HL-60/S4 treated with retinoic acid at 250 ng/mL for 4 days and 3 days (cell line): Measurements from ENCODE around the gene UNC5A.
"Not testable (repeated sequence)": the region's sequence is repeated elsewhere in the genome, so short reads cannot be mapped to it uniquely, and the experiment has no call there.

Source experiments
- in situ Hi-C: fragments of 300-500 bp; cut with MboI; formaldehyde crosslinking; loops from 2 replicates; pipeline ENCODE4 v1.7.0; 2022; ENCODE audit warnings: low sequenced_read_pairs

The UNC5A gene

DNA sequence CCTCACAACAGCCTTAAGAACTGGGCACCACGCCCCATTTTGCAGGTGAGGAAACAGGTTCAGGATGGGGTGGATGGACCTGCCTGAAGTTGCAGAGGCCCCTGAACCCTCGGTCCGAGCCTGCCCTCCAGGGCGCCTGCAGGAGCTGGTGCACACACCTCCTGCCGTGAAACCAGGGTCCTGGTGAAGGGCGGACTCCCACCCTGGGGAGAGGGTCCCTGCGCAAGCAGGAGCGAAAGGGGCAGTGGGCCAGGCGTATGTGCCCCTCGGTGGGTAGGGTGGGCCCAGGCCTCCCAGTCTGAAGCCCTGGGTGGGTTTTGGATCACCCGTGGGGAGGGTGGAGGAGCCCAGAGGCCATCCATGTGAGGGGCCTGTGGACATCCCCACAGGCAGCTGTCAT lies 50.9 kb downstream of the UNC5A start:
- in situ Hi-C loops, result no loop called here

- in situ Hi-C loops, result no loop called here
Measured at GRCh38 chr5:176862330-176862995, 52.1 kb downstream of the UNC5A start.

GRCh38 chr5:176863041-176863764 lies 52.8 kb downstream of the UNC5A start:
- in situ Hi-C loops, result no loop called here

GRCh38 chr5:176863765-176864098 lies 53.4 kb downstream of the UNC5A start:
- in situ Hi-C loops, result no loop called here

DNA sequence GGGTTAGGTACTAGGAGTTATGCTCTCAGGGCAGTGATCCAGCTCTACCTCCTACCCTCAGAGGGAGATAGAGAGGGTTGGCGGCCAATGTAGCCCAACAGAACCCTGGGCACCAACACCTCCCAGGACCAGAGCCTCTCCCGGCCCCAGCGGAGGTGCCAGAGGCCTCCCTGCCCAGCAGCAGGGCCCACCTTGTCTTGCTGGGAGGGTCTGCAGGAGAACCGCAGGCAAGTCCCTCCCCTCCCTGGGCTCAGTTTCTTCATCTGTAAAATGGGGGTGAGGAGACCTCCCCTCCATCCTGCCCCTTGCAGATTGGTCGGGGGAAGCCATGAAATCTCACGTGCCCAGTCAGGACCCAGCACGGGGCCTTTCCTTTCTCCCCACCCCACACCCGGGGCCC lies 54.4 kb downstream of the UNC5A start:
- in situ Hi-C loops, result no loop called here

GRCh38 chr5:176865964-176866363 lies 55.6 kb downstream of the UNC5A start:
- in situ Hi-C loops, result no loop called here

DNA sequence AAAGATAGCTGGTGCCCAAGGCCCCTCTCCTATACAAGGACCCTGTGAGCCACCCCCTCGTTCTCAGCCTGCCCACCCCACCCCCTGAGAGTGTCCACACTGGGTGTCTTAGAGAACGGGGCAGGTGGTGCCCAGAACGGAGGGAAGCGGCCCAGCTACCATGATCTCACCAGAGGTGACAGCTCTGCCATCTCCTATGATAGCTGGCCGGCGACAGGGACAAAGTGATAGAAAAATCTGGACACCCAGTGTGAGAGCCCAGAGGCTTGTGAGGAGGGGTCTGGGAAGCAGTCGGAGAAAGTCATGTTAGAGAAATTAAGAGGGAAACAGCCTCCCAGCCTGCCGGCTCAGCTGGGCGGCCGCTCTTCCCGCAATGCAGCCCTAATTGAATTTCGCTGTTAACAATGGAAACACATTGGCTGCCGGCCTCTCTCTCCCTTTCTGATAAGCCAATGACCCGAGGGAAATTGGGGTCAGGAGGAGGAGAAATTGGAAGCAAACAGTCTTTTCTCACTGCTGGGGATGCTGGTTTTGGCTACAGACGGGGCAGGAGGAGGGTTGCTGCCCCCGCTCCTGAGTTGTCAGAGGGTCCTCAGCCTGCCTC lies 56.5 kb downstream of the UNC5A start:
- in situ Hi-C loops, result no loop called here

DNA sequence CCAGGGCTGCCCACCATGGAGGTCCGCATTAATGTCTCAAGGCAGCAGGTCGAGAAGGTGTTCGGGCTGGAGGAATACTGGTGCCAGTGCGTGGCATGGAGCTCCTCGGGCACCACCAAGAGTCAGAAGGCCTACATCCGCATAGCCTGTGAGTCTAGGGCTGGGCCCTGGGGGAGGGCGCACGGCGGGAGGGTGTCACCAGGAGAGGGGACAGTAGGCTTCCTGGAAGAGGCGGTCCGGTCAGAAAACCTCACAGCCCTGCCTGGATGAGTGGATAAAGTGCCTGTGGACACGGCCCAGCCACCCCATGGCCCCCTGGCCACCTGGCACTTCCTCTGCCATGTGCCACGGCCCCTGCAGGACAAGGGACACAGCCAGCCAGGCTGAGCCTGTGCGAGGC lies 57.8 kb downstream of the UNC5A start:
- in situ Hi-C loops, result no loop called here

- in situ Hi-C loops, result no loop called here
Measured at GRCh38 chr5:176868731-176869130, 58.4 kb downstream of the UNC5A start.

- in situ Hi-C loops, result no loop called here
Measured at GRCh38 chr5:176869501-176870109, 59.2 kb downstream of the UNC5A start.

DNA sequence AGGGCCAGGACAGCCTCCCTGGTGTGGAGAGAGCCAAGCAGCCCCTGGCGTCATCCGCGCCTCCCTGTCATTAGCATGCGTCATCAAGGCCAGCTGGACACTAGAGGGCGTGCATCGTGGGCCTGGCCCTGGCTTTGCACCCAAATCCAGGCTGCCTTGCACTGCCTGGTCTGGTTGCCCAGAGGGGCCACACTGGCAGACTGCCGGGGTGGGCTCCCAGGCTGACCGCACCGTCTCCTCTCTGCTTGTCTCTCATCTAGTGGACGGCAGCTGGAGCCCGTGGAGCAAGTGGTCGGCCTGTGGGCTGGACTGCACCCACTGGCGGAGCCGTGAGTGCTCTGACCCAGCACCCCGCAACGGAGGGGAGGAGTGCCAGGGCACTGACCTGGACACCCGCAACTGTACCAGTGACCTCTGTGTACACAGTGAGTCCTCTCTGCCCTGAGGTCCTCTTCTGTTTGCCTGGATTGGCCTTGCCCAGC lies 59.8 kb downstream of the UNC5A start:
- in situ Hi-C loops, result no loop called here

GRCh38 chr5:176870644-176871043 lies 60.3 kb downstream of the UNC5A start:
- in situ Hi-C loops, result not testable (repeated sequence)

- in situ Hi-C loops, result not testable (repeated sequence)
Measured at GRCh38 chr5:176872586-176872985, 62.2 kb downstream of the UNC5A start.

GRCh38 chr5:176873011-176873410 lies 62.7 kb downstream of the UNC5A start:
- in situ Hi-C loops, result not testable (repeated sequence)

GRCh38 chr5:176873541-176874172 lies 63.3 kb downstream of the UNC5A start:
- in situ Hi-C loops, result no loop called here

DNA sequence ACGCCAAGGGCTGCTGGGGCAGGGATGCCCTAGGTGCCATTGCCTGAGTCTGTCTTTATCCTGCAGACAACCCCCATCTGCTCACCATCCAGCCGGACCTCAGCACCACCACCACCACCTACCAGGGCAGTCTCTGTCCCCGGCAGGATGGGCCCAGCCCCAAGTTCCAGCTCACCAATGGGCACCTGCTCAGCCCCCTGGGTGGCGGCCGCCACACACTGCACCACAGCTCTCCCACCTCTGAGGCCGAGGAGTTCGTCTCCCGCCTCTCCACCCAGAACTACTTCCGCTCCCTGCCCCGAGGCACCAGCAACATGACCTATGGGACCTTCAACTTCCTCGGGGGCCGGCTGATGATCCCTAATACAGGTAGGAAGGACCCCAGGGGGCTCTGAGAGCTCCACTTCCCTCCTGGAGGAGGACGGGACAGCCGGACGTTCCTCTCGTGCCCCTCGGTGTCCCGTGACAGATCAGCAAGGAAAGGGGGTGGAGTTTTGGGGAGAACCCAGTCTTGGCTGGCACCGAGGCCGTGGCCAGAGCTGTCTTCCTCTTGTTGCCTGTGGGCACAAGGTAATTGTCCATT lies 63.9 kb downstream of the UNC5A start:
- in situ Hi-C loops, result no loop called here

DNA sequence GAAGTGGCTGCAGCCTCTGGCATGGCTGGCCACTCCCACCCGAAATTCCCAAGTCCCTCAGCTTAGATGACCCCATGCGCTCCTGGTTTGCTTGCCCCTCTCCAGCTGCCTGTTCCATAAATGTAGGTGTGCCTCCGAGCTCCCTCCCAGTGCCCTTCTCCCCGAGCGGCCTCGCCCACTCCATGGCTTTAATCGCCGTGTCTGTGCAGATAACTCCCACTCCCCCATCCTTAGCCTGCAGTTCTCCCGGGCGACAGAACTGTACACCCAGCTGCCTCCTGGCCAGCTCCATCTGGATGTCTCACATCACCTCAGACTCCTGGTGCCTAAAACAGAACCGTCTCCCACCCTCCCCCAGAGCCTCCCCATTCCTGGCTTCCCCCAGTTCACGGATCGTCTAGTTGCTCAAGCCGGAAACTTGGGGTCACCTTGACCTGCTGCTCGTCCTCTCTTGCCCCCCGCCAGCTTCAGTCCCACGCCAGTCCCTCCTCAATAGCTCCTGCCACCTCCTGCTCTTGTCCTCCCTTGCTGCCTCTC lies 64.7 kb downstream of the UNC5A start:
- in situ Hi-C loops, result no loop called here

DNA sequence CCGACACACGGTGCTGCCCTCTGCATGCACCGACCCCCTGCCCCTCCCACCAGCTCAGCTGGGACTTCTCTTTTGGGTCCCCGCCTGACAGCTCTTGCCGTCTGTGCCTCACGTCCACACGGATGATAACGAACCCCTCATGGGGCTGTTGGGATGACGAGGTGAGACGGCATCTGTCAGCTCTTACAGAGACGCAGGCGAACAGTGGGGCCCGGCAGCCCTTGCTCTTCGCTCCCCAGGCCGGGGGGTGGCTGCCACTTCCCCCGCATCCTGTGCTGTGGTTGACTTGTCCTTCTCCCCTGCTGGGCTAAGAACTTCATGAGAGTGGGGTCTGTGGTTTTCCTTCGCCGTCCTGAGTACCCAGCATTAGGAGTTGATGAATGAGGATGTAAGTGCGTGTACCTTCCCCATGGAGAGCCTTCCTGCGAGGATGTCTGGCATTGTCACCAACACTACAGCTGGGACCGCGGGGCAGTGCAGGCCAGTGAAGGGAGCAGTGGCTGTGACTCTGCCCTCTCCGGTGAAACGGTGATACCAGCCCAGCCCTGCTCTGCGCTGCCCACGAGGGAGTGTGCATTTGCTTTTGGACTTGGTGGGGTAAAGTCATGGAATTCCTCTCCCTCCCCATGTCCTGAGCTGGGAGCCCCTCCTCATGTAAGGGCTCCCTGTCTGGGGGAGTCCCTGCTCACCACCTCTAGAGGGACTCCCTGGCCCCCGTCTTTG lies 65.6 kb downstream of the UNC5A start:
- in situ Hi-C loops, result no loop called here

DNA sequence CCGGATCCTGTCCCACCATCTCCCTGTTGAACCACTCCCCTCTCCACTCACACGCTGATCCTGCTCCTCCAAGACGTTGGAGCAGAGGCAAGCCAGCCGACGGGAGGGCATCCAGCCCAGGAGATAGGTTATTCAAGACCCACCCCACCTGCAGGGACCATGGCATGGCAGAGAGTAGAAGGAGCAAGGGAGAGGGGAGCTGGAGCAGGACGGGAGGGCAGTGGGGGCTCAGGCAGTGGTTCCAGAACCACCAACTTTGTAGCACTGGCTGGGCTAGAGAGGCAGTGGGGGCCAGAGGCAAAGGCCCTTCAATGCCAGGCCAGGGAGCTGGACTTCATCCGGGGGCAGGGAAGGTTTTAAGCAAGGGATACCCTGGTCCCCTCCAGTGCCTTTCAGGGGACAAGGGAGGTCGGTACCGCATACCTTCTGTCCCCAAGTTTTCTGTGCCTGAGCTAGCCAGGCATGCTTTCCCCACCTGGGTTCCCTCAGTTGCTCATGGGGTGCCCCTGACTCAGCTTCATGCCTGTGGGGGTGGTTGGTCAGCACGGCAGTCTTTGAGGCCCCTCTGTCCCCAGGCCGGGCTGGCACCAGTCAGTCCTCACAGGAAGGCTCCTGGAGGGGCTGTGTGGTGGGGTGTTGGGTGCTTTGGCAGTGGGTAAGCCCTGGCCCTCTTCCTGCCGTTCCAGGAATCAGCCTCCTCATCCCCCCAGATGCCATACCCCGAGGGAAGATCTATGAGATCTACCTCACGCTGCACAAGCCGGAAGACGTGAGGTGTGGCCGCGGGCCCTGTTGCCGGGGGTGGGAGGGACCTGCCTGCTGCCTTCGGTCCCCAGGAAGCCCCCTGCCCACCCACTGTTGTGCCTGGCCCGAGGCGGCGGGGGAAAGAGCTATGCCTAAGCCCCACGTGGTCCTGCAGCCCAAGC lies 66.4 kb downstream of the UNC5A start:
- in situ Hi-C loops, result no loop called here
